ENCODE results near the gene MMRN2.

The MMRN2 gene

DNA sequence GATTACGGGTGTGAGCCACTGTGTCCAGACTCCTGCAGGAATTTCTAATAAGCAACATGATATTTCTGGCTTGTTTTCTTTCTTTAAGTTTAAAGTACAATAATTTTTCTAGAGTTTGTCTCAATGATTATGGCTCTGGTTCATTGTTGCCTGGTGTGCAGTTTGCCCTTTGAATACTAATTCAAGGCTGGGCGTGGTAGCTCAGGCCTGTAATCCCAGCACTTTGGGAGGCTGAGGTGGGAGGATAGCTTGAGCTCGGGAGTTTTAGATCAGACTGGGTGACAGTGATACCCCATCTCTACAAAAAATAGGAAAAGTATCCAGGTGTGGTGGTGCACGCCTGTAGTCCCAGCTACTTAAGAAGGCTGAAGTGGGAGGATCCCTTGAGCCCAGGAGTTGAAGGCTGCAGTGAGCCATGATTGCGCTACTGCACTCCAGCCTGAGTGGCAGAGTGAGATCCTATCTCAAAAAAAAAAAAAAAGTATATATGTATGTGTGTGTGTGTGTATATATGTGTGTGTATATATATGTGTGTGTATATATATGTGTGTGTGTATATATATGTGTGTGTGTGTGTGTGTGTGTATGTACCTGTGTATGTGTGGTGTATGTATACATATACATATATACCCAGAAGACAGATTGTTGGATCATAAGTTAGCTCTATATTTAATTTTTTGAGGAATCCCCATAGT, 19.1 kb upstream of the MMRN2 start:
- CTCF ChIA-PET, result interaction anchor here (1.1 kb wide), 1 partner anchor 10 kb away, joined by 3 read pairs; no protein-coding TSS in a partner anchor
- DNase-seq, result no peak
- Mint-ChIP-seq H3K36me3 (no peaks in the 10 kb centered on the region), H3K27me3 (peaks cover 64% of the 10 kb centered on the region), H3K27ac (no peak overlapping the region), H3K4me1 (peaks cover 7% of the 10 kb centered on the region), H3K4me3 (no peak overlapping the region), H3K9me3 (no peaks in the 10 kb centered on the region)

DNA sequence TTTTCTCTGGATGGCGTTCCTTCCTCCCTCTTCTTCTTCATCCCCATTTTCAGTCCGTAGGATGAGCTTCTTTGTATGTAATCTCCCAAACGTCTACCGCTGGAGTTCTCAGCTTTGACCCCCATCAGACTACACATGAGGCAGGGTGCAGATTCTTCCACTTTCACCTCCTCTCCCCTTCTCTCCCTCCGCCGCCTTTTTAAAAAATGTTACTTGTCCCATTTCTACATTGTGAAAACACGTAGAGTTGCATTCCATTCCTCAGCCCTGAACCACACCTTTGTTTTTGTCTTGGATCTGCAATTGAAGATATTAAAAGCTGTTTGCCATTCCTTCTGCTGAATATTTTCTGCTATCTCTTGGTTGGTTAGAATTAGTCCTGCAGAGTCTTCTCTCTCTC, 17.1 kb upstream of the MMRN2 start:
- Mint-ChIP-seq H3K36me3 (no peaks in the 10 kb centered on the region), H3K27me3 (peaks cover 66% of the 10 kb centered on the region), H3K4me1 (peaks cover 14% of the 10 kb centered on the region), H3K27ac (no peak overlapping the region), H3K9me3 (no peaks in the 10 kb centered on the region), H3K4me3 (no peak overlapping the region)
- no peak for DNase-seq
- CTCF ChIA-PET, result no interaction called here

- no peaks in the 10 kb centered on the region for H3K36me3 Mint-ChIP-seq
- H3K27ac Mint-ChIP-seq, result no peak overlapping the region
- peak overlapping the region; percentile 2 for H3K4me3 Mint-ChIP-seq
- H3K4me1 Mint-ChIP-seq, result peaks cover 22% of the 10 kb centered on the region
- peaks cover 73% of the 10 kb centered on the region for H3K27me3 Mint-ChIP-seq
- no peaks in the 10 kb centered on the region for H3K9me3 Mint-ChIP-seq
- CTCF ChIA-PET, result no interaction called here
- DNase-seq, result no peak
These were observed 15.4 kb upstream of the MMRN2 start for GRCh38 chr10:86972613-86973380.

GRCh38 chr10:86971232-86971991, 14.0 kb upstream of the MMRN2 start:
- H3K4me1 Mint-ChIP-seq, result peaks cover 33% of the 10 kb centered on the region
- H3K36me3 Mint-ChIP-seq, result no peaks in the 10 kb centered on the region
- CTCF ChIA-PET, result interaction anchor here (1.4 kb wide), 1 partner anchor 11 kb away, joined by 5 read pairs; no protein-coding TSS in a partner anchor
- H3K9me3 Mint-ChIP-seq, result no peaks in the 10 kb centered on the region
- peak overlapping the region; percentile 42 for H3K27ac Mint-ChIP-seq
- H3K4me3 Mint-ChIP-seq, result peak overlapping the region; percentile 65
- peaks cover 83% of the 10 kb centered on the region for H3K27me3 Mint-ChIP-seq
- DNase-seq, result peak; percentile 87

DNA sequence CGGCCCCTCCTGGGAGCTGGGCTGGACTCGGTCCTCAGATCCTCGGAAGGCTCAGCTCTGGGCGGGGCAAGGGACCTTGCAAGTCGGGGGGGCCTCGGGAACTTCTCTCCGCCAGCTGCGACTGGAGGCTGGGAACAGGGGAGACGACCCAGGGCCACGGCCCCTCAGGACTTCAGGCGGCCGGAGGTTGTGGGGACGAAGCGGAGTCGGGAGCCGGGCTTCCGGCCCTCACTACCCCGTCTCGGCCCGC, 13.5 kb upstream of the MMRN2 start:
- no peak for DNase-seq
- Mint-ChIP-seq H3K9me3 (no peaks in the 10 kb centered on the region), H3K27me3 (peaks cover 84% of the 10 kb centered on the region), H3K4me1 (peaks cover 38% of the 10 kb centered on the region), H3K36me3 (no peaks in the 10 kb centered on the region), H3K4me3 (peak overlapping the region; percentile 65), H3K27ac (peak overlapping the region; percentile 75)
- CTCF ChIA-PET, result interaction anchor here (1.4 kb wide), 1 partner anchor 11 kb away, joined by 5 read pairs; no protein-coding TSS in a partner anchor

DNA sequence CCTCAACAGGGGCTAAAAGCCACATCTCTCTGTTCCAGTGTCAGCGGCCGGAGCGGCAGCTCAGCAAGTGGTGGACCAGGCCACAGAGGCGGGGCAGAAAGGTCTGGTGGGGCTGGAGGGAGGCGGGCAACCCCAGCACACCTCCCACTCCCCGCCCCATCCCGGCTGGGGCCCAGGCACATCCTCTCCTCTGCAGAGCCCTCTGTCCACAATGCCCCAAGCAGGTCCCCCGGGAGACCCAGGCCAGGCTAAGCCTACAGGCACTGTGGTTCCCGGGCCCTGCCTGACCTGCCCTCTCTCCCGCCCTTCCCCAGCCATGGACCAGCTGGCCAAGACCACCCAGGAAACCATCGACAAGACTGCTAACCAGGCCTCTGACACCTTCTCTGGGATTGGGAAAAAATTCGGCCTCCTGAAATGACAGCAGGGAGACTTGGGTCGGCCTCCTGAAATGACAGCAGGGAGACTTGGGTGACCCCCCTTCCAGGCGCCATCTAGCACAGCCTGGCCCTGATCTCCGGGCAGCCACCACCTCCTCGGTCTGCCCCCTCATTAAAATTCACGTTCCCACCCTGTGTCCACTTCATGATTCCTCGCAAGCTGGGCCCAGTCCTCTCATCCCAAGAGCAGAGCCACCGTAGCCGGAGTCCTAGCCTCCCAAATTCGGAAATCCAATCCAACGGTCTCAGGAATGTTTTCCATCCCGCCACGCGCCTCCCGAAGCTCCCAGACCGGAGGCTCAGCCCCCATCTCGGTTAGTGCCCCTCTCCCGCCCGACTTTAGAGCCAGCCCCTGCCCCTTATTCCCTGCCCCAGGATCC, 13.0 kb upstream of the MMRN2 start:
- no peaks in the 10 kb centered on the region for H3K36me3 Mint-ChIP-seq
- peak overlapping the region; percentile 65 for H3K4me3 Mint-ChIP-seq
- H3K27me3 Mint-ChIP-seq, result peaks cover 84% of the 10 kb centered on the region
- DNase-seq, result no peak
- peak overlapping the region; percentile 75 for H3K27ac Mint-ChIP-seq
- H3K4me1 Mint-ChIP-seq, result peaks cover 43% of the 10 kb centered on the region
- CTCF ChIA-PET, result interaction anchor here (0.7 to 5.4 kb wide), 4 partner anchors 10 to 123 kb away, joined by 3 to 46 read pairs (median 4); no protein-coding TSS in a partner anchor
- no peaks in the 10 kb centered on the region for H3K9me3 Mint-ChIP-seq

- H3K9me3 Mint-ChIP-seq, result no peaks in the 10 kb centered on the region
These were observed 12.1 kb upstream of the MMRN2 start for GRCh38 chr10:86969421-86970041.

GRCh38 chr10:86968994-86969355, 11.6 kb upstream of the MMRN2 start:
- no peak overlapping the region for H3K4me3 Mint-ChIP-seq
- H3K36me3 Mint-ChIP-seq, result no peaks in the 10 kb centered on the region
- no peak for DNase-seq
- H3K27ac Mint-ChIP-seq, result no peak overlapping the region
- no peaks in the 10 kb centered on the region for H3K9me3 Mint-ChIP-seq
- CTCF ChIA-PET, result interaction anchor here (1.0 to 5.4 kb wide), 3 partner anchors 9 to 118 kb away, joined by 3 to 46 read pairs (median 6); no protein-coding TSS in a partner anchor
- H3K4me1 Mint-ChIP-seq, result peaks cover 43% of the 10 kb centered on the region
- H3K27me3 Mint-ChIP-seq, result peaks cover 74% of the 10 kb centered on the region

More at GRCh38 chr10:86969421-86970041, 12.1 kb upstream of the MMRN2 start:
- Mint-ChIP-seq H3K27ac (no peak overlapping the region), H3K27me3 (peaks cover 79% of the 10 kb centered on the region), H3K4me3 (peak overlapping the region; percentile 65), H3K4me1 (peaks cover 43% of the 10 kb centered on the region), H3K36me3 (no peaks in the 10 kb centered on the region)
- CTCF ChIA-PET, result interaction anchor here (0.7 to 5.4 kb wide), 4 partner anchors 9 to 124 kb away, joined by 3 to 46 read pairs (median 4); no protein-coding TSS in a partner anchor
- no peak for DNase-seq

GRCh38 chr10:86968271-86968993, 11.0 kb upstream of the MMRN2 start, which contains the start of gene ADIRF:
Gene ADIRF (plus strand): TSS chr10:86968482. CDS start chr10:86968545, 63 bp downstream.
- peaks cover 69% of the 10 kb centered on the region for H3K27me3 Mint-ChIP-seq
- CTCF ChIA-PET, result interaction anchor here (1.1 to 5.4 kb wide), 2 partner anchors 8 to 29 kb away, joined by 6 to 46 read pairs; no protein-coding TSS in a partner anchor
- DNase-seq, result no peak
- H3K36me3 Mint-ChIP-seq, result no peaks in the 10 kb centered on the region
- no peaks in the 10 kb centered on the region for H3K9me3 Mint-ChIP-seq
- no peak within 1 kb of the TSS for H3K4me3 Mint-ChIP-seq
- peaks cover 43% of the 10 kb centered on the region for H3K4me1 Mint-ChIP-seq
- peak within 1 kb of the TSS; percentile 58 for H3K27ac Mint-ChIP-seq

DNA sequence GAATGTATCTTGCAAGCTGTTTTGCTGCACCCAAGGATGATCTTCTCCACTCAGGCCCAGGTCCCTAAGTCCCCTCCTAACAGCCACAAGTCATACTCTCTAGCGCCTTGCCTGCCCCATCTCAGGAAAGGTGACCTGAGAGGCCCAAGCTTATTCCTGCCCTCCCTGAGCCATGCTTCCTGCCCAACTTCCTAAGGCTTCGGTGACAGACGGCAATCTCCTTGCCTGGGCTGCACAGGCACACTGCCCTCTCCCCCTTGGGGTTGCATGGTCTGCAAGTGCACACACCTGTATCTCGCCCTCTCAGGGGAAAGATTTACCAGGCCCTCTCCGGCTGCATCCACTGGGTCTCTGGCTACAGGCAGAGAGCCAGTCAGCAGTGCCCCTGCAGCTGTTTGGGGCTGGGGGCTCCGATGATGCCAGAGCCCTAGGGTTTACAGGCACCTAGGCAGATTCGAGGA, 10.1 kb upstream of the MMRN2 start:
- H3K27ac Mint-ChIP-seq, result peak overlapping the region; percentile 58
- DNase-seq, result no peak
- CTCF ChIA-PET, result interaction anchor here (1.2 to 5.4 kb wide), 3 partner anchors 9 to 28 kb away, joined by 3 to 46 read pairs (median 14); no protein-coding TSS in a partner anchor
- peaks cover 60% of the 10 kb centered on the region for H3K27me3 Mint-ChIP-seq
- no peak overlapping the region for H3K4me3 Mint-ChIP-seq
- no peaks in the 10 kb centered on the region for H3K36me3 Mint-ChIP-seq
- H3K4me1 Mint-ChIP-seq, result peaks cover 40% of the 10 kb centered on the region
- H3K9me3 Mint-ChIP-seq, result no peaks in the 10 kb centered on the region

DNA sequence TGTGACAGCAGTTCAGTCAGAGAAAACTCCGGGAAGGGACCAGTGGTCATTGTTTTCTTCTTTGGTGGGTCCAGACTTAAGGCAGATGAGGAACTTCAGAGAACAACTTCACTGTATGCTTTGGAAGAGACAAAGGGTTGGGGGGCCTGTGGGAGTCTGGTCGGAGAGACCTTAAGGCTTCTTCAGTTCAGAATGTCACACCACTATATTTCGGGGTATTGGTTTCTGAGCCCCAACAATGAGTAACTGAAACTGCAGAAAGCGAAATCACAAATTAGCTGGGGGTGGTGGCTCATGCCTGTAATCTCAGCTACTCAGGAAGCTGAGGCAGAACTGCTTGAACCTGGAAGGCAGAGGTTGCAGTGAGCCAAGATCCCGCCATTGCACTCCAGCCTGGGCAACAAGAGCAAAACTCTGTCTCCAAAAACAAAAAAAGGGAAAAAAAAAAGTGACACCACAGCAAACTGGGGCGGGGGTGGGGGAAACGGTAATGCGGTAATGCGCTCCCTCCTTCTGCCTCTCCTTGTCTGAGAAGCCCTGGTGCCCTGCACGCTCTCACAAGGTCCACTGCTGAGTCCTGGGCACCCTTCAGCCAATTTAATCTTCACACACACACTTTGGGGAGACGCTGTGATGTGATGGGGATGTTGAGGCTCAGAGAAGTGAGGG, 8.7 kb upstream of the MMRN2 start:
- CTCF ChIA-PET, result interaction anchor here (0.6 to 5.4 kb wide), 4 partner anchors 10 to 27 kb away, joined by 3 to 46 read pairs (median 9); no protein-coding TSS in a partner anchor
- Mint-ChIP-seq H3K4me1 (peaks cover 35% of the 10 kb centered on the region), H3K27me3 (peaks cover 46% of the 10 kb centered on the region), H3K9me3 (no peaks in the 10 kb centered on the region), H3K27ac (peak overlapping the region; percentile 73), H3K4me3 (no peak overlapping the region), H3K36me3 (no peaks in the 10 kb centered on the region)
- no peak for DNase-seq

- DNase-seq, result no peak
- Mint-ChIP-seq H3K4me3 (no peak overlapping the region), H3K4me1 (peaks cover 32% of the 10 kb centered on the region), H3K36me3 (no peaks in the 10 kb centered on the region), H3K27me3 (peaks cover 33% of the 10 kb centered on the region), H3K9me3 (no peaks in the 10 kb centered on the region), H3K27ac (no peak overlapping the region)
- CTCF ChIA-PET, result interaction anchor here (1.4 to 5.4 kb wide), 3 partner anchors 15 to 26 kb away, joined by 3 to 46 read pairs (median 14); no protein-coding TSS in a partner anchor
These were observed 7.4 kb upstream of the MMRN2 start for GRCh38 chr10:86964847-86965190.

Measured in activated naive CD4-positive, alpha-beta T cell treated with anti-CD3 and anti-CD28 coated beads, Interleukin-2, amount 10 ng/mL, durations not matched to agents 7 days and 5 days (primary cell).